ENCODE measurements around the gene ILF3. TPM values are rescaled to one million over a fixed set of nuclear protein-coding genes. Genes with fewer than 3 reads are reported as not detected.

The ILF3 gene
- total RNA-seq, 1 experiment from 2014 or later, result 297 TPM

- BruUV-seq (replicated peaks), result no TSS peak
- H3K4me1 Mint-ChIP-seq (ENCODE audit: insufficient read depth, unreplicated experiment), result no peaks in the 10 kb centered on the region
- no peaks in the 10 kb centered on the region for H3K27me3 Mint-ChIP-seq (ENCODE audit: insufficient read depth, unreplicated experiment)
- TF ChIP-seq CTCF (IDR thresholded peaks at IDR 0.05; ENCODE audit: unreplicated experiment), result no peak
- H3K27ac Mint-ChIP-seq (ENCODE audit: low read depth, unreplicated experiment), result no peak overlapping the region
- H3K36me3 Mint-ChIP-seq (ENCODE audit: insufficient read depth, unreplicated experiment), result peaks cover 5% of the 10 kb centered on the region
- ChIA-PET POLR2A (interaction anchor here (0.7 to 1.2 kb wide), 3 partner anchors 13 to 78 kb away, joined by 3 read pairs; partner anchors contain the start of gene KRI1), CTCF (interaction anchor here (0.6 to 9.2 kb wide), 23 partner anchors 8 to 313 kb away, joined by 3 to 248 read pairs (median 5); no protein-coding TSS in a partner anchor)
- intact Hi-C loops (cut with micrococcal nuclease), result no loop called here
- no peak overlapping the region for H3K4me3 Mint-ChIP-seq (ENCODE audit: unreplicated experiment)
- H3K9me3 Mint-ChIP-seq (ENCODE audit: unreplicated experiment), result no peaks in the 10 kb centered on the region
- no peak for DNase-seq (ENCODE audit: unreplicated experiment)
Measured at GRCh38 chr19:10643172-10643967, 10.8 kb upstream of the ILF3 start.

DNA sequence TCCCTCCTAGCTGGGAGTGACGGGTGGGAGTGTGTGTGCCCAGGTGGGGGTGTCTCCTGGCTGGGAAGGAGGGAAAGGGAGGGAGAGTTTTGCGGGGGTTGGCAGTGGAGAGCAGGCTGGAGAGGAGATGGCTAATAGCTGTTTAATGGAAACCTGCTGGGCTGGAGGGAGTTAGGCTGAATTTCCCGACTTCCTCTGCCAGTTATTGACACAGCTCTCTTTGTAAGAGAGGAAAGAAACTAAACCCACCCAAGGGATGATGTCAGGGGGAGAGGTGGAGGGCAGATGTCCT is 10.2 kb upstream of the ILF3 start:
- intact Hi-C loops (cut with micrococcal nuclease), result loop anchor here (1.0 to 2.0 kb wide), 2 partner anchors 55 to 63 kb away; no protein-coding TSS in a partner anchor
- no peak for TF ChIP-seq CTCF (IDR thresholded peaks at IDR 0.05; ENCODE audit: unreplicated experiment)
- H3K27me3 Mint-ChIP-seq (ENCODE audit: insufficient read depth, unreplicated experiment), result no peaks in the 10 kb centered on the region
- no peak for DNase-seq (ENCODE audit: unreplicated experiment)
- H3K9me3 Mint-ChIP-seq (ENCODE audit: unreplicated experiment), result no peaks in the 10 kb centered on the region
- POLR2A ChIA-PET, result interaction anchor here (0.7 to 1.2 kb wide), 4 partner anchors 12 to 78 kb away, joined by 3 read pairs; partner anchors contain the start of gene KRI1
- H3K27ac Mint-ChIP-seq (ENCODE audit: low read depth, unreplicated experiment), result no peak overlapping the region
- no peaks in the 10 kb centered on the region for H3K4me1 Mint-ChIP-seq (ENCODE audit: insufficient read depth, unreplicated experiment)
- no TSS peak for BruUV-seq (replicated peaks)
- CTCF ChIA-PET, result interaction anchor here (0.6 to 9.2 kb wide), 26 partner anchors 9 to 174 kb away, joined by 3 to 248 read pairs (median 5); no protein-coding TSS in a partner anchor
- no peak overlapping the region for H3K4me3 Mint-ChIP-seq (ENCODE audit: unreplicated experiment)
- H3K36me3 Mint-ChIP-seq (ENCODE audit: insufficient read depth, unreplicated experiment), result peaks cover 5% of the 10 kb centered on the region

DNA sequence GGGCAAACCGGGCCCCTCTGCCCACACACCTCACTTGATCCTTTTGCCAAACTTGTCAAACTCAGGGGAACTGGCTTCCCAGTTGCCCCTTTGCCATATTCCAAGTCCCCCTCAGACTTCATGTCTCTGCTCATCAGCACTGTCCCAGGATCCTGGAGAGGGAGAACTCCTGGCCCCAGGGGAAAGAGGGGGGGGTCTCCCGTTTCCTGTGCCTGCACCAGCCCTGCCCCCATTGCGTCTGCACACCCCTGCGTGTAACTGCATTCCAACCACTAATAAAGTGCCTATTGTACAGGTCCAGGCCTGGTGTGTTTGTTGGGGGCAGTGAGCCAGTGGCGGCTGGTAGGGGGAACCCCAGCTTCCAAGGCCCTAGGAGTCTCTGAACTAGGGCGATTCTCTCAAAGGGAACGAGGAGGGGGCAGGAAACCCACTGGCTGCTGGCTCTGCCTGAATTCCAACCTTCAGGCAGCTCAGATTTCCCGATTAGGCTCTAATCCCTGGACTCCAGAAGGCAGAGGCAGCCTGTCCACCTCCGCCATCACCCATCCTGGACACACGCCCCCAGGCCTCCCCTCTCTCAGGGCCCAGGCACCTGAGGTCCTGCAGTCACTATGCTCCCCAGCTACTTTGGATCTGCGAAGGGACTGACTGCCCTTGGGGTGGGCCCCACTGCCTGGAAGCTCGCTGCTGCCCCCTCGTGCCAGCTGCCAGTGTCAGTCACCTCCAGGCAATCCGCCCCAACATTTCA is 9.7 kb upstream of the ILF3 start:
- BruUV-seq (replicated peaks), result no TSS peak
- intact Hi-C loops (cut with micrococcal nuclease), result loop anchor here (1.0 to 2.0 kb wide), 2 partner anchors 54 to 63 kb away; no protein-coding TSS in a partner anchor
- CTCF ChIA-PET, result interaction anchor here (0.6 to 9.2 kb wide), 33 partner anchors 8 to 259 kb away, joined by 3 to 248 read pairs (median 5); no protein-coding TSS in a partner anchor
- TF ChIP-seq CTCF (IDR thresholded peaks at IDR 0.05; ENCODE audit: unreplicated experiment), result peak; percentile 87
- POLR2A ChIA-PET, result interaction anchor here (0.7 to 1.2 kb wide), 4 partner anchors 12 to 79 kb away, joined by 3 read pairs; partner anchors contain the start of gene KRI1
- Mint-ChIP-seq H3K27me3 (ENCODE audit: insufficient read depth, unreplicated experiment) (no peaks in the 10 kb centered on the region), H3K4me1 (ENCODE audit: insufficient read depth, unreplicated experiment) (no peaks in the 10 kb centered on the region), H3K27ac (ENCODE audit: low read depth, unreplicated experiment) (no peak overlapping the region), H3K9me3 (ENCODE audit: unreplicated experiment) (no peaks in the 10 kb centered on the region), H3K4me3 (ENCODE audit: unreplicated experiment) (no peak overlapping the region), H3K36me3 (ENCODE audit: insufficient read depth, unreplicated experiment) (peaks cover 1% of the 10 kb centered on the region)
- DNase-seq (ENCODE audit: unreplicated experiment), result peak; percentile 75

All from MCF 10A (cell line).